DOHH2 (cell line): ENCODE results near the gene TTC12.

Experiments
- EZH2phosphoT487 ChIP-seq: fragments of 200-600 bp; sonication (generic); IDR thresholded peaks from 2 replicates; pipeline ENCODE4 v1.6.1; 2017; ENCODE audit warnings: borderline replicate concordance, mild to moderate bottlenecking, antibody characterized with exemption, low read length, moderate library complexity, mixed read lengths
- TF ChIP-seq, protein P1 (sequence below): fragments of 200-600 bp; sonication (generic); IDR thresholded peaks from one replicate; pipeline ENCODE4 v1.5.1; 2014; ENCODE audit warnings: antibody characterized with exemption, mild to moderate bottlenecking, low read depth, low read length; ENCODE audit not compliant: poor library complexity, severe bottlenecking

DNA sequence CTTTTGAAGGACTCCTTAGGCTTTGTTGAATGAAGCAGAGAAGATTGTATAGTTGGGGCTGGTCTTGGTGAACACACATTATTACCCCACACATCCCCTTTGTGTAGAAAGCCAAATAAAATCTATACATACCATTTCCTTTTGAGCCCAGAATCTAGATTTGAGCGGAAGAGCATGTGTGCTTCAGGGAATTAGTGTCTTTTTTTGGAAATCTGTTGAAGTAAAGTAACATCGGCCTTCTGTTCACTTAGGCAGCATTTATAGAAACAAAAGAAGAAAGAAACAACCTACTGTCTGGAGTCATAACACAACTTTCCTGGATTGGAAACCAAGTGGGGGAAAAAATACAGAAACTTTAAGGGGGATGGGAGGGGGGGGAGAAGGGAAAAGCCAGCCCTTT lies 37.9 kb upstream of the TTC12 start:
- TF ChIP-seq, protein P1, sequence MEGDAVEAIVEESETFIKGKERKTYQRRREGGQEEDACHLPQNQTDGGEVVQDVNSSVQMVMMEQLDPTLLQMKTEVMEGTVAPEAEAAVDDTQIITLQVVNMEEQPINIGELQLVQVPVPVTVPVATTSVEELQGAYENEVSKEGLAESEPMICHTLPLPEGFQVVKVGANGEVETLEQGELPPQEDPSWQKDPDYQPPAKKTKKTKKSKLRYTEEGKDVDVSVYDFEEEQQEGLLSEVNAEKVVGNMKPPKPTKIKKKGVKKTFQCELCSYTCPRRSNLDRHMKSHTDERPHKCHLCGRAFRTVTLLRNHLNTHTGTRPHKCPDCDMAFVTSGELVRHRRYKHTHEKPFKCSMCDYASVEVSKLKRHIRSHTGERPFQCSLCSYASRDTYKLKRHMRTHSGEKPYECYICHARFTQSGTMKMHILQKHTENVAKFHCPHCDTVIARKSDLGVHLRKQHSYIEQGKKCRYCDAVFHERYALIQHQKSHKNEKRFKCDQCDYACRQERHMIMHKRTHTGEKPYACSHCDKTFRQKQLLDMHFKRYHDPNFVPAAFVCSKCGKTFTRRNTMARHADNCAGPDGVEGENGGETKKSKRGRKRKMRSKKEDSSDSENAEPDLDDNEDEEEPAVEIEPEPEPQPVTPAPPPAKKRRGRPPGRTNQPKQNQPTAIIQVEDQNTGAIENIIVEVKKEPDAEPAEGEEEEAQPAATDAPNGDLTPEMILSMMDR: no peak
- no peak for TF ChIP-seq EZH2phosphoT487
